GM08714 (cell line): ENCODE measurements around the gene CDH23.

Source experiments
- H3K4me3 ChIP-seq: fragments of 200-500 bp; sonication (Bioruptor generic); 2 replicates; pipeline ENCODE4 v1.5.1; 2014; ENCODE audit warnings: mild to moderate bottlenecking, low read length, inconsistent platforms
- ZNF274 ChIP-seq: IDR thresholded peaks from 2 replicates; pipeline ENCODE4 v1.6.1; 2012; ENCODE audit warnings: mild to moderate bottlenecking, low read depth, low read length

Gene CDH23

GRCh38 chr10:71432956-71433767, 36.4 kb downstream of the CDH23 start:
- TF ChIP-seq ZNF274: no peak
- H3K4me3 ChIP-seq: no peak overlapping the region

- H3K4me3 ChIP-seq: no peak overlapping the region
- no peak for TF ChIP-seq ZNF274
Observed at GRCh38 chr10:71433768-71434744, 37.3 kb downstream of the CDH23 start.

GRCh38 chr10:71434760-71435394, 38.2 kb downstream of the CDH23 start:
- no peak overlapping the region for H3K4me3 ChIP-seq
- TF ChIP-seq ZNF274: no peak

GRCh38 chr10:71435571-71436267, 39.0 kb downstream of the CDH23 start:
- H3K4me3 ChIP-seq: no peak overlapping the region
- TF ChIP-seq ZNF274: no peak

GRCh38 chr10:71436268-71437125, 39.8 kb downstream of the CDH23 start:
- TF ChIP-seq ZNF274: no peak
- H3K4me3 ChIP-seq: no peak overlapping the region

GRCh38 chr10:71437537-71438092, 40.9 kb downstream of the CDH23 start:
- no peak for TF ChIP-seq ZNF274
- no peak overlapping the region for H3K4me3 ChIP-seq

- H3K4me3 ChIP-seq: no peak overlapping the region
- TF ChIP-seq ZNF274: no peak
Observed at GRCh38 chr10:71438761-71439160, 42.0 kb downstream of the CDH23 start.

- no peak overlapping the region for H3K4me3 ChIP-seq
- TF ChIP-seq ZNF274: no peak
Observed at GRCh38 chr10:71439670-71440425, 43.1 kb downstream of the CDH23 start.

- no peak for TF ChIP-seq ZNF274
- H3K4me3 ChIP-seq: no peak overlapping the region
Observed at GRCh38 chr10:71440506-71441035, 43.9 kb downstream of the CDH23 start.

- no peak overlapping the region for H3K4me3 ChIP-seq
- no peak for TF ChIP-seq ZNF274
Observed at GRCh38 chr10:71442000-71442399, 45.3 kb downstream of the CDH23 start.

GRCh38 chr10:71442859-71443570, 46.3 kb downstream of the CDH23 start:
- H3K4me3 ChIP-seq: no peak overlapping the region
- no peak for TF ChIP-seq ZNF274

GRCh38 chr10:71443676-71444075, 47.0 kb downstream of the CDH23 start:
- no peak for TF ChIP-seq ZNF274
- no peak overlapping the region for H3K4me3 ChIP-seq
